ENCODE data around the gene FGD4. TPM values are rescaled to one million over a fixed set of nuclear protein-coding genes. Genes with fewer than 3 reads are reported as not detected.

FGD4 gene
- total RNA-seq, 1 donor from 2014 or later, result 55.6 TPM

DNA sequence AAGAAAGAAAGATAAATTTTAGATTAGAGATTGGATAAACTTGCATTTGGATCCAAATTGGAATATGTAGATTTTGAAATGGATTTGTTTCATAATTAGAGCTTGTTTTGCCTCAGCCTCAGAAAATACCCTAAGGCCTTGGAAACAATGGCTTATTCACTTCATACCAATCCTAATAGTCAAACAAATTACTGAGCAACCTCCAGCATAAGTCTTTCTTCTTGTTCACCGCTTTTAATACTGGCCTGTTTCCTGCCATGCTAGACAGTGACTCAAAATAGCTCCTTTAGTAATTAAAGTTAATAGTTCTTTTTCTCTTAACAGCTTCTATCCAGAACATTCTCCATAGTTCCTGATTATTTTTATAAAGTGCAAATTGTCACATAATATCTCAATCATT is 168.9 kb downstream of the FGD4 start:
- H3K27ac ChIP-seq, result no peak overlapping the region
- peaks cover 21% of the 10 kb centered on the region for H3K36me3 ChIP-seq
- TF ChIP-seq, protein P1, sequence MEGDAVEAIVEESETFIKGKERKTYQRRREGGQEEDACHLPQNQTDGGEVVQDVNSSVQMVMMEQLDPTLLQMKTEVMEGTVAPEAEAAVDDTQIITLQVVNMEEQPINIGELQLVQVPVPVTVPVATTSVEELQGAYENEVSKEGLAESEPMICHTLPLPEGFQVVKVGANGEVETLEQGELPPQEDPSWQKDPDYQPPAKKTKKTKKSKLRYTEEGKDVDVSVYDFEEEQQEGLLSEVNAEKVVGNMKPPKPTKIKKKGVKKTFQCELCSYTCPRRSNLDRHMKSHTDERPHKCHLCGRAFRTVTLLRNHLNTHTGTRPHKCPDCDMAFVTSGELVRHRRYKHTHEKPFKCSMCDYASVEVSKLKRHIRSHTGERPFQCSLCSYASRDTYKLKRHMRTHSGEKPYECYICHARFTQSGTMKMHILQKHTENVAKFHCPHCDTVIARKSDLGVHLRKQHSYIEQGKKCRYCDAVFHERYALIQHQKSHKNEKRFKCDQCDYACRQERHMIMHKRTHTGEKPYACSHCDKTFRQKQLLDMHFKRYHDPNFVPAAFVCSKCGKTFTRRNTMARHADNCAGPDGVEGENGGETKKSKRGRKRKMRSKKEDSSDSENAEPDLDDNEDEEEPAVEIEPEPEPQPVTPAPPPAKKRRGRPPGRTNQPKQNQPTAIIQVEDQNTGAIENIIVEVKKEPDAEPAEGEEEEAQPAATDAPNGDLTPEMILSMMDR (IDR thresholded peaks at IDR 0.05), result no peak
- peaks cover 46% of the 10 kb centered on the region for H3K4me1 ChIP-seq
- intact Hi-C loops (cut with DNase I), result no loop called here
- H3K4me3 ChIP-seq, result no peak overlapping the region
- H3K27me3 ChIP-seq (ENCODE audit: low read depth), result no peaks in the 10 kb centered on the region
- H3K9me3 ChIP-seq, result no peaks in the 10 kb centered on the region
- ATAC-seq (peak in 1 of 2 donors; percentile 56), DNase-seq (no peak)

DNA sequence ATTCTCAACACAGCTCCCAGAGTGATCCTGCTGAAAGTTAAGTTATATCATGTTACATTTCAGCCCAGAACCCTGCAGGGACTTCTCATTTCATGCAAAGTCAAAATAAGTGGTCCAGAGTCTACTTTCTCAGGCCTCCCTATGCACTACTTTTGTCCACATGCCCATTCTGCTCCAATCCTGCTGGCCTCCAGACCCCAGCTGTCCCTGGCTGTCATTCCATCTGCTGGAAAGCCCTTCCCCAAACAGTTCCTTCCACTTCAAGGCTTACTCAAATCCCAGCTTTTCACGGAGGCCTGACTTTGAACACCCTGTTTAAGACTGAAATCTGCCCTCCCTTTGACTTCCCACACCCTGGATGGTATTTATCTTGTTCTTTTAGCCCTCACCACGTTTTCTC is 169.9 kb downstream of the FGD4 start:
- Histone ChIP-seq H3K27me3 (ENCODE audit: low read depth) (no peaks in the 10 kb centered on the region), H3K4me1 (peaks cover 46% of the 10 kb centered on the region), H3K27ac (no peak overlapping the region), H3K36me3 (peaks cover 18% of the 10 kb centered on the region), H3K4me3 (no peak overlapping the region), H3K9me3 (no peaks in the 10 kb centered on the region)
- intact Hi-C loops (cut with DNase I), result no loop called here
- TF ChIP-seq, protein P1 (IDR thresholded peaks at IDR 0.05), result no peak
- no peak for DNase-seq
- no peak for ATAC-seq

DNA sequence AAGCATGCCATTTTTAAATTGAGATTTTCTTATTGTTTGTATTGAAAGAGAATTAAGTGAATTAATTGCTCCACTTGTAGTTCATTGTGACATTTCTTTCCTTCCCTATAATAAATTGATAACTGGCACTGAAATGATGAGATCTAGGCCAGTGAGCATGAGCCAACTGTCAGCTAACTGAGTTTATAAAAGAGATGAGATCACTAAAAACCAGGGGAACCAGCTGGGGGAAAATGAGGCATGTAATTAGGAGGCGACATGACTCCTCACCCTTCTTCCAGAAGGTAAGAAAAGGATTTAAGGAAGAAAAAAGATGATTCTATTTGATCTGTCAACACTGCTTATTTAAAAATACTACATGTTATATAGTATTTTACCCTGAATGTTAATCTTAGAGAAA is 175.2 kb downstream of the FGD4 start:
- no peak overlapping the region for H3K27ac ChIP-seq
- ATAC-seq (no peak), DNase-seq (no peak)
- no peaks in the 10 kb centered on the region for H3K9me3 ChIP-seq
- TF ChIP-seq, protein P1 (IDR thresholded peaks at IDR 0.05), result no peak
- peaks cover 9% of the 10 kb centered on the region for H3K4me1 ChIP-seq
- no peak overlapping the region for H3K4me3 ChIP-seq
- H3K36me3 ChIP-seq, result peaks cover 28% of the 10 kb centered on the region
- intact Hi-C loops (cut with DNase I), result no loop called here
- no peaks in the 10 kb centered on the region for H3K27me3 ChIP-seq (ENCODE audit: low read depth)

DNA sequence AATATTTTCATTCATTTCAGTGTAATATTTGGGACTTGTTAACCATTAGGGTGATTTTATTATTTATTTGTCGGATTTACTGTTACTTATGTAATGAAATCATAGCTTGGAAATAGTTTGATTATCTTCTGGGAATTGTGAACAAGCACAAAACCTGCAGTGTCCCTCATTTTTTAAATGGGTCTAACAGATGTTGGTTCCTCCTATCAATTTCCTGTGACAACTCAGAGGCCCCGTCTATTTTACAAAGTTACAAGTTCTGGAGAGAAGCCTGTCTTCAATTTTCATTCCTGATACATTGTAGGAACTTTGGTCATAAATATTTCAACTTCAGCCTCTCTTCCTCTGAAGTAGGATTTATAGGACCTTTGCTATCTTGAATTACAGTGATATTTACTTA is 178.0 kb downstream of the FGD4 start:
- ATAC-seq (no peak), DNase-seq (no peak)
- Histone ChIP-seq H3K27me3 (ENCODE audit: low read depth) (no peaks in the 10 kb centered on the region), H3K27ac (no peak overlapping the region), H3K4me1 (peaks cover under 1% of the 10 kb centered on the region), H3K36me3 (peaks cover 52% of the 10 kb centered on the region), H3K4me3 (no peak overlapping the region), H3K9me3 (no peaks in the 10 kb centered on the region)
- intact Hi-C loops (cut with DNase I), result no loop called here
- TF ChIP-seq, protein P1 (IDR thresholded peaks at IDR 0.05), result no peak

DNA sequence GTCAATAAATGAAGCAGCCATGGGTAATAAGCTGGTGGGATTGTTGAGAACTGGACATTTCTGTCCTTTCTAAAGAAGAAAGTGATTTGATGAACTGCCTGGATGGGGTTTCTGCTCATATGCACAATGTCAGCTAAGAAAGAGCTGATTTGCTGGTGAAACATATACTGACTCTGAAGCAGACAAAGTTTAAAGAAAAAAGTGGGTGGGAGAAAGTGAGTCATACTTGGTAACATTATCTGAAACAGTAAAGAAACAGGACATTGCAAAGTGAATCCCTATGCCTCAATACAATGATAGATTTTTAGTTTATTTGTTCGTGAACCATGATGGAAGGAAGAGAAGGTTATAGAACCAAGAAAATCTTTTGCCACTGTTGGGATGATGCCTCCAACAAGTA is 184.2 kb downstream of the FGD4 start:
- Histone ChIP-seq H3K27me3 (ENCODE audit: low read depth) (no peaks in the 10 kb centered on the region), H3K9me3 (no peaks in the 10 kb centered on the region), H3K36me3 (peaks cover 53% of the 10 kb centered on the region), H3K4me1 (peaks cover 15% of the 10 kb centered on the region), H3K27ac (no peak overlapping the region), H3K4me3 (no peak overlapping the region)
- intact Hi-C loops (cut with DNase I), result no loop called here
- no peak for DNase-seq
- TF ChIP-seq, protein P1 (IDR thresholded peaks at IDR 0.05), result no peak
- no peak for ATAC-seq

DNA sequence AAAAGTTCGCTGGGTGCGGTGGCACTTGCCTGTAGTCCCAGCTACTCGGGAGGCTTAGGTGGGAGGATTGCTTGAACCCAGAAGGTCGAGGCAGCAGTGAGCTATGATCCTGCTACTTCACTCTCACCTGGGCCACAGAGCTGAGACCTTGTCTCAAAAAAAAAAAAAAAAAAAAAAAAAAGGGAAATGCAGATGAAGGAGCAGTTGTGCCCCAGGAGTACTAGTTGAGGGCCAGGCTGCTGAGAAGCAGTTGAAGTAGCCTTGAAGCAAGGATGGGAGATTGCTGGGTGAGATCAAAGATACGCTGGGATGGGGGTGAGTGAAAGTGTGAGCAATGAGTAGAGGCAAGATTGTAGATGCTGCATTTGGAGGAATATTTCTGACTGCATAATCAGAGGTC is 186.3 kb downstream of the FGD4 start:
- no peaks in the 10 kb centered on the region for H3K27me3 ChIP-seq (ENCODE audit: low read depth)
- no peak for DNase-seq
- intact Hi-C loops (cut with DNase I), result no loop called here
- no peak overlapping the region for H3K27ac ChIP-seq
- TF ChIP-seq, protein P1 (IDR thresholded peaks at IDR 0.05), result no peak
- no peaks in the 10 kb centered on the region for H3K9me3 ChIP-seq
- H3K36me3 ChIP-seq, result peaks cover 43% of the 10 kb centered on the region
- peaks cover 21% of the 10 kb centered on the region for H3K4me1 ChIP-seq
- ATAC-seq, result no peak
- no peak overlapping the region for H3K4me3 ChIP-seq
